HepG2 (cell line): ENCODE measurements around the gene ATPAF1. TPM values are rescaled to one million over a fixed set of nuclear protein-coding genes. Genes with fewer than 3 reads are reported as not detected.
A peak's percentile ranks its signal among the peaks of the same experiment; 100 is the strongest.

Experiments
- ATAC-seq: fragments of 200-7000 bp; cut with Tn5 transposase; 3 replicates; pipeline ENCODE4 v1.9.1; 2020; ENCODE audit warnings: mild to moderate bottlenecking, moderate library complexity
- BruUV-seq: library from RNA; stranded (reverse); fragments of 400-500 nt; replicated peaks from 2 replicates; lab custom pipeline; 2021; lab: Mats Ljungman, UMichigan
- CTCF ChIA-PET: fragments of 300-600 bp; formaldehyde crosslinking; extraction: SDS; loops from one replicate; lab custom pipeline; 2021; ENCODE audit warnings: low total read pairs, inconsistent platforms, low intra/inter-chr PET ratio; lab: Yijun Ruan, JAX
- POLR2A ChIA-PET: fragments of 350-600 bp; sonication (Branson Sonifier 250); formaldehyde crosslinking; loops from one replicate; lab custom pipeline; 2020; ENCODE audit warnings: antibody characterized with exemption, inconsistent platforms; lab: Yijun Ruan, JAX
- DNase-seq: peaks from one replicate; pipeline ENCODE4 v3.0.0-alpha.2; 2015; ENCODE audit warnings: low spot score
- FAIRE-seq: peaks from 3 replicates; lab custom pipeline; 2011; peaks lifted over from hg19 to GRCh38; lab: Jason Lieb, UNC
- H2AFZ ChIP-seq: one replicate; pipeline ENCODE4 v1.6.1; 2011; ENCODE audit warnings: low read length, inconsistent platforms
- H3K27ac ChIP-seq: fragments of 300-600 bp; 3 replicates; pipeline ENCODE4 v1.8.0; 2011; ENCODE audit warnings: mixed run types, mild to moderate bottlenecking, mixed read lengths, low read length, inconsistent platforms; ENCODE audit not compliant: insufficient read depth; ENCODE audit errors: extremely low read length
- H3K27me3 ChIP-seq, 2 experiments: fragments of 200-600 bp in 1 of 2; 2 replicates in 1 of 2; 3 replicates in 1 of 2; pipeline versions ENCODE4 v1.6.0 to v1.8.0; 2011; ENCODE audit warnings: low read length in 2 of 2, mild to moderate bottlenecking in 2 of 2, moderate library complexity in 2 of 2, inconsistent platforms in 1 of 2; ENCODE audit not compliant: insufficient read depth in 2 of 2, control insufficient read depth in 1 of 2
- H3K36me3 ChIP-seq, 2 experiments: fragments of 200-600 bp in 1 of 2; replicated peaks in 1 of 2; 2 replicates in 1 of 2; 3 replicates in 1 of 2; pipeline versions ENCODE4 v1.5.1 to v1.8.0; 2011; ENCODE audit warnings: low read length in 2 of 2, inconsistent platforms in 1 of 2; ENCODE audit not compliant: insufficient read depth in 2 of 2, control insufficient read depth in 1 of 2
- H3K4me1 ChIP-seq: 2 replicates; pipeline ENCODE4 v1.5.1; 2012; ENCODE audit warnings: low read length, inconsistent platforms; ENCODE audit not compliant: insufficient read depth
- H3K4me2 ChIP-seq: 2 replicates; pipeline ENCODE4 v1.6.0; 2011; ENCODE audit warnings: low read depth, low read length, inconsistent platforms
- H3K4me3 ChIP-seq, 3 experiments: fragments of 200-600 bp in 1 of 3; sonication (generic), shearing (Covaris generic) in 1 of 3; replicated peaks in 1 of 3; 2 replicates each; pipeline ENCODE4 v1.5.1; 2011 to 2016; ENCODE audit warnings: low read length in 3 of 3, inconsistent platforms in 2 of 3, low read depth in 2 of 3, mild to moderate bottlenecking in 2 of 3, control low read depth in 1 of 3, mixed read lengths in 1 of 3; ENCODE audit not compliant: insufficient read depth in 1 of 3
- H3K79me2 ChIP-seq: one replicate; pipeline ENCODE4 v1.6.1; 2011; ENCODE audit warnings: low read length, inconsistent platforms; ENCODE audit not compliant: insufficient read depth
- H3K9ac ChIP-seq: 2 replicates; pipeline ENCODE4 v1.6.0; 2011; ENCODE audit warnings: mild to moderate bottlenecking, low read depth, low read length, inconsistent platforms; ENCODE audit not compliant: insufficient read depth
- H3K9me3 ChIP-seq: 2 replicates; pipeline ENCODE4 v1.5.1; 2012; ENCODE audit warnings: mild to moderate bottlenecking, low read length
- H4K20me1 ChIP-seq: 2 replicates; pipeline ENCODE4 v1.6.0; 2011; ENCODE audit warnings: inconsistent platforms, mild to moderate bottlenecking, low read length, moderate library complexity; ENCODE audit not compliant: insufficient read depth
- ARNTL ChIP-seq: sonication (generic); formaldehyde crosslinking; IDR thresholded peaks from 2 replicates; pipeline ENCODE4 v1.4.0; 2020; ENCODE audit warnings: mild to moderate bottlenecking, missing genetic modification reagents
- CBX2 ChIP-seq, 2 experiments: fragments of 200-600 bp in 1 of 2; sonication (generic); formaldehyde crosslinking in 1 of 2; IDR thresholded peaks; 2 replicates each; pipeline versions ENCODE4 v1.7.0 to v1.8.1; 2018 to 2022; ENCODE audit warnings: low read depth in 2 of 2, low read length in 1 of 2, mild to moderate bottlenecking in 1 of 2, missing genetic modification reagents in 1 of 2
- FOXO1 ChIP-seq: sonication (generic); formaldehyde crosslinking; IDR thresholded peaks from 2 replicates; pipeline ENCODE4 v1.4.0; 2020; ENCODE audit warnings: missing genetic modification reagents
- PCBP2 ChIP-seq: fragments of 200-400 bp; formaldehyde crosslinking; optimal IDR thresholded peaks from 2 replicates; pipeline ENCODE3; 2018; ENCODE audit warnings: low read length, low read depth; ENCODE audit not compliant: poor library complexity, severe bottlenecking
- POLR2A ChIP-seq, 2 experiments: IDR thresholded peaks; 2 replicates each; pipeline ENCODE4 v1.6.1; 2011; ENCODE audit warnings: low read depth in 2 of 2, low read length in 2 of 2, mild to moderate bottlenecking in 1 of 2, moderate library complexity in 1 of 2; ENCODE audit not compliant: insufficient read depth in 1 of 2
- SAFB2 ChIP-seq: sonication (generic); formaldehyde crosslinking; IDR thresholded peaks from 2 replicates; pipeline ENCODE4 v1.5.1; 2020; ENCODE audit warnings: missing genetic modification reagents, low read depth, mild to moderate bottlenecking, borderline replicate concordance
- TCF12 ChIP-seq, 2 experiments: fragments of 450-650 bp in 1 of 2; sonication (generic) in 1 of 2; formaldehyde crosslinking in 1 of 2; IDR thresholded peaks; 2 replicates each; pipeline versions ENCODE4 v1.6.1 to v1.8.0; 2017 to 2022; ENCODE audit warnings: antibody characterized with exemption in 1 of 2, mild to moderate bottlenecking in 1 of 2, missing genetic modification reagents in 1 of 2, moderate library complexity in 1 of 2
- U2AF2 ChIP-seq: fragments of 200-400 bp; formaldehyde crosslinking; IDR thresholded peaks from 2 replicates; pipeline ENCODE4 v1.6.1; 2017; ENCODE audit warnings: low read depth, mild to moderate bottlenecking, low read length
- ZBTB38 ChIP-seq: sonication (generic); formaldehyde crosslinking; IDR thresholded peaks from 2 replicates; pipeline ENCODE4 v1.5.1; 2020; ENCODE audit warnings: mild to moderate bottlenecking, missing genetic modification reagents
- ZKSCAN8 ChIP-seq: IDR thresholded peaks from 2 replicates; pipeline ENCODE4 v1.6.1; 2016; ENCODE audit warnings: borderline replicate concordance, missing genetic modification reagents, missing compliant biosample characterization
- ZNF740 ChIP-seq: sonication (generic); formaldehyde crosslinking; IDR thresholded peaks from 2 replicates; pipeline ENCODE4 v1.4.0; 2020; ENCODE audit warnings: missing genetic modification reagents
- WGBS: methylation state at CpG from one replicate; pipeline ENCODE4 v1.1.6; 2017; ENCODE audit warnings: low lambda C conversion rate; 5-methylcytosine and 5-hydroxymethylcytosine counted together
- in situ Hi-C: cut with HindIII; loops from 2 replicates; pipeline ENCODE4 v1.10.0; 2017; ENCODE audit warnings: low pct_unique_long_range_greater_than_20kb; ENCODE audit not compliant: extremely low pct_ligation_motif_present
- intact Hi-C: fragments of 100-400 bp; cut with micrococcal nuclease; formaldehyde crosslinking; loops from one replicate; pipeline ENCODE4 v1.10.0; 2022; ENCODE audit not compliant: unreplicated experiment
- polyA plus RNA-seq, 8 experiments: library from polyadenylated mRNA; depleted of rRNA in 3 of 8; stranded (reverse) in 7 of 8; unstranded in 1 of 8; fragments of >200 nt; fragmentation: Illumina TruSeq in 4 of 8; extraction: Trizol in 4 of 8; gene quantifications; 2 replicates each; pipeline versions ENCODE4 v1.2.1 to v1.2.3, GENCODE V29; 2011 to 2016; ENCODE audit warnings: low read depth in 4 of 8, missing spikeins in 1 of 8, mixed read lengths in 1 of 8; ENCODE audit not compliant: insufficient read depth in 1 of 8
- total RNA-seq, 5 experiments: library from RNA; depleted of rRNA; stranded (reverse); fragments of >200 nt; fragmentation: Illumina TruSeq; extraction: Trizol; gene quantifications; 2 replicates each; pipeline ENCODE4 v1.2.3, GENCODE V29; 2016; ENCODE audit warnings: low read depth in 1 of 5
- TF ChIP-seq, protein P1 (sequence below): sonication (generic); formaldehyde crosslinking; IDR thresholded peaks from 2 replicates; pipeline ENCODE4 v1.8.1; 2023; ENCODE audit warnings: missing genetic modification reagents, mild to moderate bottlenecking, borderline replicate concordance
- TF ChIP-seq, protein P2 (sequence below): sonication (generic); formaldehyde crosslinking; IDR thresholded peaks from 2 replicates; pipeline ENCODE4 v1.8.0; 2022; ENCODE audit warnings: missing genetic modification reagents, mild to moderate bottlenecking, inconsistent platforms, borderline replicate concordance
- TF ChIP-seq, protein P3 (sequence below): sonication (generic); formaldehyde crosslinking; IDR thresholded peaks from 2 replicates; pipeline ENCODE4 v1.5.0; 2020; ENCODE audit warnings: missing genetic modification reagents, mild to moderate bottlenecking, borderline replicate concordance
- TF ChIP-seq, protein P4 (sequence below): sonication (generic); formaldehyde crosslinking; IDR thresholded peaks from 2 replicates; pipeline ENCODE4 v1.4.0; 2020; ENCODE audit warnings: low read depth, missing genetic modification reagents

ATPAF1 gene
- total and polyA plus RNA-seq, 2 of the 13 experiments (the other 11 are each of a cell fraction or from before 2014, with no cell fraction given) = 66.6 to 76.7 TPM

GRCh38 chr1:46677339-46677738, 9.2 kb upstream of the ATPAF1 start:
- no peak for FAIRE-seq
- POLR2A ChIA-PET = interaction anchor here (1.3 to 1.9 kb wide), 2 partner anchors 9 to 61 kb away, joined by 3 to 6 read pairs; partner anchors contain the start of genes ATPAF1 and MOB3C
- peaks cover 12 to 40% of the 10 kb centered on the region in 2 experiments; a peak in 4 of 5 replicates for H3K36me3 ChIP-seq

More at GRCh38 chr1:46677339-46677738, 9.2 kb upstream of the ATPAF1 start:
- Histone ChIP-seq H3K4me1 (peaks cover 16% of the 10 kb centered on the region), H4K20me1 (no peaks in the 10 kb centered on the region), H2AFZ (no peak overlapping the region), H3K27ac (no peak overlapping the region), H3K27me3 (no peaks in the 10 kb centered on the region), H3K4me3 (no peak overlapping the region), H3K9me3 (no peaks in the 10 kb centered on the region), H3K79me2 (no peaks in the 10 kb centered on the region), H3K9ac (no peak overlapping the region), H3K4me2 (no peak overlapping the region)
- in situ Hi-C loops (no loop called here), intact Hi-C loops (no loop called here)
- no peak for ATAC-seq
- TSS peak; percentile 16 for BruUV-seq
- CTCF ChIA-PET = no interaction called here
- DNase-seq = no peak
- WGBS = 90% methylated on average over 1 of the region's 1 CpG
- TF ChIP-seq PCBP2 (no peak), ZNF740 (CRISPR knock-in tag) (no peak), TCF12 (IDR thresholded peaks at IDR 0.05) (no peak), TCF12 (CRISPR knock-in tag; IDR thresholded peaks at IDR 0.05) (no peak), POLR2A (IDR thresholded peaks at IDR 0.05; ENCODE audit: insufficient read depth in 1 of 2, low read depth in 2 of 2, low read length in 2 of 2) (no peak), CBX2 (IDR thresholded peaks at IDR 0.05; ENCODE audit: low read depth, low read length) (no peak), CBX2 (CRISPR knock-in tag; IDR thresholded peaks at IDR 0.05; ENCODE audit: low read depth) (no peak), ZKSCAN8 (CRISPR knock-in tag) (no peak), SAFB2 (CRISPR knock-in tag) (no peak), U2AF2 (no peak), FOXO1 (no peak), ARNTL (no peak), ZBTB38 (CRISPR knock-in tag) (no peak)
- TF ChIP-seq, protein P1, sequence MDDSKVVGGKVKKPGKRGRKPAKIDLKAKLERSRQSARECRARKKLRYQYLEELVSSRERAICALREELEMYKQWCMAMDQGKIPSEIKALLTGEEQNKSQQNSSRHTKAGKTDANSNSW = no peak
- TF ChIP-seq, protein P2, sequence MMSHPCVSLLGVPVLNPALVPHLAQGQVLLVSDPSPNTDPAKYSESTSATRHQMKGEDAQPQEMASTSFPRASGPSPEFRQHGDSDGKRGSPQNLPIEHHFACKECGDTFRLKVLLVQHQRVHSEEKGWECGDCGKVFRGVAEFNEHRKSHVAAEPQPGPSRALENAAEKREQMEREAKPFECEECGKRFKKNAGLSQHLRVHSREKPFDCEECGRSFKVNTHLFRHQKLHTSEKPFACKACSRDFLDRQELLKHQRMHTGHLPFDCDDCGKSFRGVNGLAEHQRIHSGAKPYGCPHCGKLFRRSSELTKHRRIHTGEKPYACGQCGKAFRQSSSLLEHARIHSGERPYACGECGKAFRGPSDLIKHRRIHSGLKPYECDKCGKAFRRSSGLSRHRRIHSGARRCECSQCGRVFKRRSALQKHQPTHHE = no peak
- TF ChIP-seq, protein P3, sequence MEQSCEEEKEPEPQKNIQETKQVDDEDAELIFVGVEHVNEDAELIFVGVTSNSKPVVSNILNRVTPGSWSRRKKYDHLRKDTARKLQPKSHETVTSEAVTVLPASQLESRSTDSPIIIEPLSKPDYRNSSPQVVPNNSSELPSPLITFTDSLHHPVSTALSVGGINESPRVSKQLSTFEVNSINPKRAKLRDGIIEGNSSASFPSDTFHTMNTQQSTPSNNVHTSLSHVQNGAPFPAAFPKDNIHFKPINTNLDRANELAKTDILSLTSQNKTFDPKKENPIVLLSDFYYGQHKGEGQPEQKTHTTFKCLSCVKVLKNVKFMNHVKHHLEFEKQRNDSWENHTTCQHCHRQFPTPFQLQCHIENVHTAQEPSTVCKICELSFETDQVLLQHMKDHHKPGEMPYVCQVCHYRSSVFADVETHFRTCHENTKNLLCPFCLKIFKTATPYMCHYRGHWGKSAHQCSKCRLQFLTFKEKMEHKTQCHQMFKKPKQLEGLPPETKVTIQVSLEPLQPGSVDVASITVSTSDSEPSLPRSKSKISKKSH (CRISPR knock-in tag) = no peak
- TF ChIP-seq, protein P4, sequence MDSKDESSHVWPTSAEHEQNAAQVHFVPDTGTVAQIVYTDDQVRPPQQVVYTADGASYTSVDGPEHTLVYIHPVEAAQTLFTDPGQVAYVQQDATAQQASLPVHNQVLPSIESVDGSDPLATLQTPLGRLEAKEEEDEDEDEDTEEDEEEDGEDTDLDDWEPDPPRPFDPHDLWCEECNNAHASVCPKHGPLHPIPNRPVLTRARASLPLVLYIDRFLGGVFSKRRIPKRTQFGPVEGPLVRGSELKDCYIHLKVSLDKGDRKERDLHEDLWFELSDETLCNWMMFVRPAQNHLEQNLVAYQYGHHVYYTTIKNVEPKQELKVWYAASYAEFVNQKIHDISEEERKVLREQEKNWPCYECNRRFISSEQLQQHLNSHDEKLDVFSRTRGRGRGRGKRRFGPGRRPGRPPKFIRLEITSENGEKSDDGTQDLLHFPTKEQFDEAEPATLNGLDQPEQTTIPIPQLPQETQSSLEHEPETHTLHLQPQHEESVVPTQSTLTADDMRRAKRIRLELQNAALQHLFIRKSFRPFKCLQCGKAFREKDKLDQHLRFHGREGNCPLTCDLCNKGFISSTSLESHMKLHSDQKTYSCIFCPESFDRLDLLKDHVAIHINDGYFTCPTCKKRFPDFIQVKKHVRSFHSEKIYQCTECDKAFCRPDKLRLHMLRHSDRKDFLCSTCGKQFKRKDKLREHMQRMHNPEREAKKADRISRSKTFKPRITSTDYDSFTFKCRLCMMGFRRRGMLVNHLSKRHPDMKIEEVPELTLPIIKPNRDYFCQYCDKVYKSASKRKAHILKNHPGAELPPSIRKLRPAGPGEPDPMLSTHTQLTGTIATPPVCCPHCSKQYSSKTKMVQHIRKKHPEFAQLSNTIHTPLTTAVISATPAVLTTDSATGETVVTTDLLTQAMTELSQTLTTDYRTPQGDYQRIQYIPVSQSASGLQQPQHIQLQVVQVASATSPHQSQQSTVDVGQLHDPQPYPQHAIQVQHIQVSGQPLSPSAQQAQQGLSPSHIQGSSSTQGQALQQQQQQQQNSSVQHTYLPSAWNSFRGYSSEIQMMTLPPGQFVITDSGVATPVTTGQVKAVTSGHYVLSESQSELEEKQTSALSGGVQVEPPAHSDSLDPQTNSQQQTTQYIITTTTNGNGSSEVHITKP (CRISPR knock-in tag) = no peak
